Kidney (tissue), 14 donors: ENCODE measurements around the gene HOXA5. TPM values are rescaled to one million over a fixed set of nuclear protein-coding genes. Genes with fewer than 3 reads are reported as not detected.

Experiments
- DNase-seq, 5 donors: peaks; one replicate each; pipeline ENCODE4 v3.0.0-alpha.2; 2013 to 2020
- FAIRE-seq: peaks from 2 replicates; lab custom pipeline; 2012; peaks lifted over from hg19 to GRCh38; lab: Jason Lieb, UNC
- H3K27ac ChIP-seq, 2 donors: one replicate each; pipeline ENCODE4 v1.7.0; 2013; ENCODE audit warnings: low read depth in 2 of 2, low read length in 2 of 2, inconsistent platforms in 1 of 2
- H3K27me3 ChIP-seq: one replicate; pipeline ENCODE4 v1.7.1; 2013; ENCODE audit warnings: low read length, inconsistent platforms; ENCODE audit not compliant: control insufficient read depth, insufficient read depth
- H3K36me3 ChIP-seq, 3 donors: one replicate each; pipeline versions ENCODE4 v1.7.0 to v1.7.1; 2013; ENCODE audit warnings: low read length in 3 of 3, control low read depth in 1 of 3, inconsistent platforms in 1 of 3; ENCODE audit not compliant: insufficient read depth in 3 of 3, control insufficient read depth in 2 of 3
- H3K4me1 ChIP-seq, 3 donors: one replicate each; pipeline versions ENCODE4 v1.7.0 to v1.7.1; 2013; ENCODE audit warnings: low read length in 3 of 3, inconsistent platforms in 1 of 3, low read depth in 1 of 3; ENCODE audit not compliant: control insufficient read depth in 2 of 3, insufficient read depth in 2 of 3
- H3K4me3 ChIP-seq, 3 donors: one replicate each; pipeline versions ENCODE4 v1.7.0 to v1.8.1; 2013; ENCODE audit warnings: low read length in 3 of 3, control low read depth in 1 of 3, inconsistent platforms in 1 of 3
- H3K9ac ChIP-seq, 3 donors: one replicate each; pipeline versions ENCODE4 v1.7.0 to v1.7.1; 2013; ENCODE audit warnings: low read length in 3 of 3, control low read depth in 1 of 3, inconsistent platforms in 1 of 3
- H3K9me3 ChIP-seq, 3 donors: one replicate each; pipeline versions ENCODE4 v1.7.0 to v1.7.1; 2013; ENCODE audit warnings: low read length in 3 of 3, control low read depth in 1 of 3, inconsistent platforms in 1 of 3; ENCODE audit not compliant: control insufficient read depth in 2 of 3, insufficient read depth in 1 of 3
- intact Hi-C: fragments of 100-400 bp; cut with DNase I; formaldehyde crosslinking; loops from one replicate; pipeline ENCODE4 v1.11.1; 2022
- polyA plus RNA-seq: library from polyadenylated mRNA; stranded (reverse); fragments of 350-450 nt; fragmentation: Illumina TruSeq; extraction: RNeasy Lipid Tissue Mini Kit (QIAGEN cat#74804); gene quantifications from one replicate; pipeline ENCODE4 v1.2.3, GENCODE V29; 2014; ENCODE audit warnings: low read depth, low replicate concordance; ENCODE audit not compliant: insufficient read depth
- total RNA-seq: library from RNA; stranded (reverse); fragmentation: NEBNext Ultra II Directional; extraction: Animal tissue kit (Norgen Biotek cat#: 25700); gene quantifications from one replicate; pipeline ENCODE4 v1.2.1, GENCODE V29; 2021
- TF ChIP-seq, protein P1 (sequence below): IDR thresholded peaks from 3 replicates; pipeline ENCODE4 v1.5.1; 2012; ENCODE audit warnings: mild to moderate bottlenecking, moderate library complexity, borderline replicate concordance; ENCODE audit not compliant: insufficient read depth; ENCODE audit errors: extremely low read depth
- donor health status: control.
- donor health status: control.
- donor health status: control.
- donor health status: control.
- donor health status: control.
- donor health status: DM: yes; HTN: yes; CAD: no.
- donor health status: Normal renal cell carcinoma (clear cell type).

The HOXA5 gene
- total and polyA plus RNA-seq, 2 donors from 2014 or later = 19.4 to 38.0 TPM

DNA sequence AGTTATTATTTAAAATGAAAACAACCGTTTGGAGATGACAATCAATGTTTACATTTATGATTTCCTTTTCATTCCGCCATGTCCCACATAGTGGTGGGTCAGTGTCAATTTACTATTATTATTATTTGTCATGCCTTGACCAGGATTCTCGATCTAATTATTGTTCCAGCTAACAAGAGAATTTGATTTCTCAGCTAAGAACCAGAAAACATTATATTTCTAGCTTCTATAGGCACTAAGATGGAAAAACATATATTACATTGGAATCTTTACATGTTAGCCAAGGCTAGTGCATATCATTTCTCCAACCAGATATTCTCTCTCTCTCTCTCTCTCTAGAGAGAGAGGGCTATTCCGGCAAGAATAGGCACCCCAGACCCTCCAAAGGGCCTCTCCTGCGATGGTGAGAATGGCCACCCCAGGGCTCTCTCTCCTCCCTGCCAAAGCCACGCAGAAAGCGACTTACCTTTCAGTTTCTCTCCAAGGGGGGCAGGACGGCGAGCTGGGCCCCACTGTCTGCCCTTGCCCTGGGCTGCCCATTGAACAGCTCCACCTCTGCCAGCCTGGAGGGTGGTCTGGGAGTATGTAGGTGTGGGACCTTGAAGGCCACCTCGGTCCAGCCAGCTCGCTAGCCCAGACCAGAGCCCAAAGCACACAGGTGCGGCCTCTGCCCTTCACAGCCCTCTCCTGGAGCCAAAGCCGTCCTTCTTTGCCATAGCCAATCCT lies 6.5 kb upstream of the HOXA5 start:
- Histone ChIP-seq H3K9me3 (no peaks in the 10 kb centered on the region), H3K4me1 (peaks cover 0 to 24% (median 19%) of the 10 kb centered on the region in 3 donors), H3K27me3 (no peaks in the 10 kb centered on the region), H3K4me3 (peak overlapping the region; percentile 56 to 87 (median 83)), H3K27ac (peak overlapping the region; percentile 97 to 98), H3K9ac (peak overlapping the region; percentile 83 to 85 (median 83)), H3K36me3 (no peaks in the 10 kb centered on the region)
- DNase-seq (peak in 3 of 5 donors; percentile 49 to 74 (median 72)), FAIRE-seq (no peak)
- TF ChIP-seq, protein P1, sequence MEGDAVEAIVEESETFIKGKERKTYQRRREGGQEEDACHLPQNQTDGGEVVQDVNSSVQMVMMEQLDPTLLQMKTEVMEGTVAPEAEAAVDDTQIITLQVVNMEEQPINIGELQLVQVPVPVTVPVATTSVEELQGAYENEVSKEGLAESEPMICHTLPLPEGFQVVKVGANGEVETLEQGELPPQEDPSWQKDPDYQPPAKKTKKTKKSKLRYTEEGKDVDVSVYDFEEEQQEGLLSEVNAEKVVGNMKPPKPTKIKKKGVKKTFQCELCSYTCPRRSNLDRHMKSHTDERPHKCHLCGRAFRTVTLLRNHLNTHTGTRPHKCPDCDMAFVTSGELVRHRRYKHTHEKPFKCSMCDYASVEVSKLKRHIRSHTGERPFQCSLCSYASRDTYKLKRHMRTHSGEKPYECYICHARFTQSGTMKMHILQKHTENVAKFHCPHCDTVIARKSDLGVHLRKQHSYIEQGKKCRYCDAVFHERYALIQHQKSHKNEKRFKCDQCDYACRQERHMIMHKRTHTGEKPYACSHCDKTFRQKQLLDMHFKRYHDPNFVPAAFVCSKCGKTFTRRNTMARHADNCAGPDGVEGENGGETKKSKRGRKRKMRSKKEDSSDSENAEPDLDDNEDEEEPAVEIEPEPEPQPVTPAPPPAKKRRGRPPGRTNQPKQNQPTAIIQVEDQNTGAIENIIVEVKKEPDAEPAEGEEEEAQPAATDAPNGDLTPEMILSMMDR = no peak
- intact Hi-C loops = loop anchor here (10.0 kb wide), 1 partner anchor 775 kb away; no protein-coding TSS in a partner anchor

DNA sequence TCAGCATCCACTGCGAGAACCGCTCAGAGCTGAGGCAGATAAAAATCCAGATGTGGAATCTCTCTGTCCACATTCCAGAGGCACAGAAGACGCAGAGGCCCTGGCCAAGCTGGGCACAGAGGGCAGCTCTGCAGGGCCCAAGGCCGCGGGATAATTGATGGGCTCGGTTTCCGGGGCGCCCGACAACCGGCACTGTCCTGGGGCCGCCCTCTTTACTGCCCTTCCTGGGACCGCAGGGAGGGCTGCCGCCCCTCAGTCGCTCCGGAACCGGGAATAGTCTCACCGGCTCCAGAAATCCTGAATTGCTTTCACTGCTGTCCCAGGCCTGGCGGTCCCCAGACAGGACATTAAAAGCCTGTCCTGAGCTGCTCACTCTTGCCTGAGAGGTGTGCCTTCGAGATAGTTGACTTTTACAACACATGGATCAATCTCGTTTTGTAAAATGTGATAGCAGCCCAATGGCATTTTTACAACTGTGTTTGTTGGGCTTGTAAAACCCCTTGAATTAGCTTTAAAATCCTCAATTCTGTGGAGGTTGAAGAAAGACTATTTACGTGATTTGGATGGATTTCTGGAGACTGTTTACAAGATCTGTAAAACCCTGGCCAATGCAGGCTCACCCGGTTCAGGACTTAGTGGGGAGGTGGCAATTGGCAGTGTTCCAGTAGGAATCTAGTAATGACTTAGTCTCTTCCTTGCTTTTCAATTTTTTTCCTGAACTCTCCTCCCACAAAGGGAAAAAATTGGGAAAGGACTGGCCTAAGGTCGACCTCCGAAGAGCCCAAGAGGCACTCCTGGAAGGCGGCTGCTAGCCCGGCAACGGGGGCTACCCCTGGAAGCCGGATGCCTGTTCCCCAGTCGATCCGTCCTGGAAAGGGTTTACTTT lies 5.5 kb upstream of the HOXA5 start:
- Histone ChIP-seq H3K36me3 (no peaks in the 10 kb centered on the region), H3K9ac (peak overlapping the region; percentile 83 to 85 (median 85)), H3K4me1 (peaks cover 0 to 18% (median 16%) of the 10 kb centered on the region in 3 donors), H3K27me3 (no peaks in the 10 kb centered on the region), H3K9me3 (no peaks in the 10 kb centered on the region), H3K4me3 (peak overlapping the region; percentile 56 to 87 (median 83)), H3K27ac (peak overlapping the region; percentile 97 to 98)
- DNase-seq (peak in 3 of 5 donors; percentile 50 to 75 (median 58)), FAIRE-seq (no peak)
- intact Hi-C loops = no loop called here
- TF ChIP-seq, protein P1 = no peak

DNA sequence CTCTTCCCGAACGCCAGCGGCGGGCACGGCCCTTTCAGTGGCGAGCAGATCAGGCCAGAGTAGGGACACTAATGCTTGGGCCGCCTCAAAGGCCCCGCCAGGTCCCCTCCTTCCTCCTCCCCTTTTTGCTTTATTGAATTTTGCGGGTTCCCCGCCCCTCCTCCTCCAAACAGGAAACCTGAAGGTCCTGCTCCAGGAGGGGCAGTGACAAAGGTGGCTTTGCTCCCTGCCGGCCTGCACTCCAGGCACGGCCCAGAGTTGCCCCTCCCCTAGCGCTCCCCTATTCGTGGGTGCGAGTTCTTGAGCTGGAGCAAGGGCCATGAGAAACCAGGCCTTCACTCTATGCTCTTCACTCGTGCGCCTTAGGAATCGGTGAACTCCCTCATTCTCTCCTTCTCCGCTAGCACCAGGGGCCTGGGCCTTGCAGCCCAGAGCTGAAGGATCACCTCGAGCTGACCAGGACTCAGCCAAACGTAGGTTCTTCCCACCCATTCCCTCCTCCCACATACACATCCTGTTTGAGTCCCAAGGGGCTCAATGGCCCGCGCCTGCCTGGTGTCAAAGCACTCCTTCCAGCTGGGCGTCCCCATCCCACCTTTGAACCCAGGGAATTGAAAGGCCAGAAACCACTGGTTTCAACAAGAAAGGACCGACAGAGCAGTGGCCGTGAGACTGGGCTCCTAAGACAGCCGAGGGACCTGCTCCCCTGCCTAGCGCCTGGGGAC lies 4.7 kb upstream of the HOXA5 start:
- intact Hi-C loops = no loop called here
- Histone ChIP-seq H3K36me3 (peaks cover 0 to 2% (median 0%) of the 10 kb centered on the region in 3 donors), H3K9ac (peak overlapping the region; percentile 83 to 85 (median 85)), H3K4me1 (peaks cover 0 to 16% (median 13%) of the 10 kb centered on the region in 3 donors), H3K9me3 (no peaks in the 10 kb centered on the region), H3K27ac (peak overlapping the region; percentile 97 to 98), H3K27me3 (no peaks in the 10 kb centered on the region), H3K4me3 (peak overlapping the region; percentile 56 to 87 (median 83))
- peak in 4 of 5 donors; percentile 78 to 87 (median 82) for DNase-seq
- no peak for FAIRE-seq
- TF ChIP-seq, protein P1 = no peak
